ENCODE measurements around the gene BANP.
"Not testable (repeated sequence)": the region's sequence is repeated elsewhere in the genome, so short reads cannot be mapped to it uniquely, and the experiment has no call there.

Gene BANP

DNA sequence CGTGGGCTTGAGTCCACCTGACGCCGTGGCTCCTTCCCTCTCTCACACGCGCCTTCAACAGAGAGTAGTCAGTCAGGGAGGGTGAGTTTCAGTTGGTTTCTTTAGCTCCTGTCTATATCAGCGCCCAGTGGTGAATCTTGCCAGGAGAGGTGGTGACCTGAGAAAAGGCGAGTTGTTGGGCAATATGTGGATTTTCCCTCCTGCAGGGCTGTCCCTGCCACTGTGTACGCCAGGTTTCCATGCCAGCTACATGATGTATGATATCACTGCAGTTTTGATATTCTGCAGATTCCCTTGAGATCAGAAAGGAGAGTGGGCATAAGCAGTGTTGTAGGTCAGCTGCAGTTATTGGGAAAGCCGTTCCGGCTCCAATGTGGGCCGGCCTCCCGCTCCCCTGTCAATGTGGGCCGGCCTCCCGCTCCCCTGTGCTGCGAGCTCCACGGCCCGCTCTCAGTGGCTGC, 31.4 kb downstream of the BANP start:
- H3K9me3 ChIP-seq (ENCODE audit: control insufficient read depth, insufficient read depth, low read length): no peaks in the 10 kb centered on the region
- H3K4me1 ChIP-seq (ENCODE audit: insufficient read depth, low read length): no peaks in the 10 kb centered on the region
- H3K36me3 ChIP-seq (ENCODE audit: insufficient read depth, low read length): no peaks in the 10 kb centered on the region
- no peak overlapping the region for H3K9ac ChIP-seq (ENCODE audit: low read depth, low read length)

DNA sequence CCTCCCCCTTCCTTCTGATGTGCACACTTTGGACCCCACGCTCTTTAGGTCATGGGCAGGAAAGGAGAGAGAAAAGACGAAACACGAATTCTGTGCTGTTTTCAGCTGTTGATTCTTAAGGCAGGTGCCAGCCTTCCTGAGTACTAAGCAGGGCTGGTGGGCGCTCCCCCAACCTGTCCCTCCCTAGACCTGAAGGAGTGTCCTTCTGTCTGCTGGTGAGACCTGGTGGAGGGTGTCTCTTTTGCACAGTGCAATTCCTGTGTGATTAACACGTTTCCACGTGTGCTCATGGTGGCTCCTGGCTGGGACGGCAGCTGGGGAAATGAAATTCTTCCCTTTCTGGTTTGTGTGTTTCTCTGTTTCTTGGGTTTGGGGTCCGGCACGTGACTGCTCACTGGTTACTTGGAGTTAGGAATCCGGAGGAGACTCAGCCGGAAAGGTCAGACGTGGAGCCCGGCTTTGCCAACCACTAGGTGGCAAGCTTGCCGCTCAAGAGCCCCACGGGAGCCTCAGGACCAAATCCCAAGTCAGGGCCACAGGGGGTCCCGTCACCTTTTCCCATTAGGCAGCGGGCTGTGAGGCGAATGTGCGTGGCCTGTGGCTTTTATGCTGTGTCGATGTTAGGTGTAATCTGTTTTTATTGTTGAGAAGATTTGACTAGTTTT, 32.0 kb downstream of the BANP start:
- H3K4me1 ChIP-seq (ENCODE audit: insufficient read depth, low read length); H3K9me3 ChIP-seq (ENCODE audit: control insufficient read depth, insufficient read depth, low read length); H3K9ac ChIP-seq (ENCODE audit: low read depth, low read length); H3K36me3 ChIP-seq (ENCODE audit: insufficient read depth, low read length): not testable (repeated sequence)

- not testable (repeated sequence) for H3K9me3 ChIP-seq (ENCODE audit: control insufficient read depth, insufficient read depth, low read length); H3K9ac ChIP-seq (ENCODE audit: low read depth, low read length); H3K36me3 ChIP-seq (ENCODE audit: insufficient read depth, low read length); H3K4me1 ChIP-seq (ENCODE audit: insufficient read depth, low read length)
Measured at GRCh38 chr16:87983737-87984097, 32.5 kb downstream of the BANP start.

- not testable (repeated sequence) for H3K4me1 ChIP-seq (ENCODE audit: insufficient read depth, low read length); H3K36me3 ChIP-seq (ENCODE audit: insufficient read depth, low read length); H3K9ac ChIP-seq (ENCODE audit: low read depth, low read length); H3K9me3 ChIP-seq (ENCODE audit: control insufficient read depth, insufficient read depth, low read length)
Measured at GRCh38 chr16:87984180-87984579, 32.9 kb downstream of the BANP start.

DNA sequence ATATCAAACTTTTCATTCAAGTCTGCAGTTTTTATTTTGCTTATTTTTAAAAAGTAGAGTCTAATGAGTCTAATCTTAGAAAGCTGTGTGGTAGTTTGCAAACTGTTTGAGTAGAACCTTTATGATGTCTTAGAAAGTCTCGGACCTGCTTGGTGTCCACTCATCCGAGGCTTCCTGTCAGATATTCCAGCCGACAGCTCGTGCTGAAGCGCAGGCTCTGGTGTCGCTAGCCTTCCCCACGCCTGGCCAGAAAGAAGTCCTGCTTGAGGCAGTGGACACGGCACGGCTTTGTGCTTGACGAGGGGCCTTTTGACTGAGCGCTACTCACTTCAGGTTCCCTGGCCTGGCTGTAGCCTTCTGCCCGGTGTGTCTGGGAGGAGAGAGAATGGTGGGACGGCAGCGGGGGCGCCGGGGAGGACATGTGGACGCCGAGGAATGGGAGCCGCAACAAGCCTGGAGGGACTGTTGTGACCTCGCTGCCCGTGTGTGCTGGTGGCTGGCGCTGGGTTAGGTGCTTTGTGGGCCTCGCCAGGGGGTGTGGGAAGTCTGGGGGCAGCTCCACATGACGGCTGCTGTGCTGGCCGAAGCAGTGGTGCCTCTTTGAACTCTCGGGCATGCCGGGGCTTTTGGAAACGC, 33.5 kb downstream of the BANP start:
- no peak overlapping the region for H3K9ac ChIP-seq (ENCODE audit: low read depth, low read length)
- H3K36me3 ChIP-seq (ENCODE audit: insufficient read depth, low read length): no peaks in the 10 kb centered on the region

DNA sequence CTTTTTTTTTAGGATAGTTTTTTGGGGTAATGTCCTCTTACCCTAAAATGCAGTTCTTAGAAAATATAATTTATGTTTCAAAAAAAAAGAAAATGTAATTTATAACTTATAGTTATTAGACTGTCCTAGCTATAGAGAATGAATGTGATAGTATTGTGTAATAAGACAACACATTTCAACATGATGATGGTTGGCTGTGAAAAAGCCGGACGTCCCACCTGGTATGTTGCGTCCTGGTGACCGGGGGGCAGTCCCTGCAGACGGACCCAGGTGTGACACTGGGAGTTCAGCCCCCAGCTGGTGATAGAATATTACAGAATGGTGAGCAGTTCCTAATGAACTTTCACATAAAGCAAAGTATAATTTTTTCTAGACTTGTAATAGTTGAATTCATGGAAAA, 34.3 kb downstream of the BANP start:
- not testable (repeated sequence) for H3K9me3 ChIP-seq (ENCODE audit: control insufficient read depth, insufficient read depth, low read length); H3K4me1 ChIP-seq (ENCODE audit: insufficient read depth, low read length); H3K36me3 ChIP-seq (ENCODE audit: insufficient read depth, low read length); H3K9ac ChIP-seq (ENCODE audit: low read depth, low read length)

More for the DNA sequence above, 33.5 kb downstream of the BANP start:
- no peaks in the 10 kb centered on the region for H3K9me3 ChIP-seq (ENCODE audit: control insufficient read depth, insufficient read depth, low read length)
- no peaks in the 10 kb centered on the region for H3K4me1 ChIP-seq (ENCODE audit: insufficient read depth, low read length)

DNA sequence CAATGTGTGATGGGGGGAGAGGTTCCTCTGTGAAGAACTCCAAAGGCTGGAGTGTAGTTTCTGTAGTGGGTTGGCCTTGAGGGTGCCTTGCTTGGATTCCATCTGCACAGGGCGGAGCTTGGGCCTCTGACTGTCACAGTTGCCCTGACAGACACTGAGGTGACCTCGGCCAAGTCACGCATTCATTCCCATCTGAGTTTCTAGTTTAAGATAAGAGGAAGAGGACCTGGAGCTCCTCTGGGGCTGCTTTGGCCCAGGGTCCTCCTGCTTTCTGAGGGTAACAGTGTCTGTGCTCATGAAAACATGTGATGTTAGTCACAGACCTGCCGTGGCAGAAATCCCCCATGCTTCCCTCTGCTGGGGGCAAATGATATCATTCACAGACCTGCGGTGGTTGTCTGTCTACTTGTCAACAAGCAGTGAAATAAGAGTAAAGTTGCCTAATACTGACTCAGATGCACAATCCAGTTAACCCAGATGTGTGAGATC, 35.2 kb downstream of the BANP start:
- not testable (repeated sequence) for H3K9ac ChIP-seq (ENCODE audit: low read depth, low read length); H3K4me1 ChIP-seq (ENCODE audit: insufficient read depth, low read length); H3K36me3 ChIP-seq (ENCODE audit: insufficient read depth, low read length); H3K9me3 ChIP-seq (ENCODE audit: control insufficient read depth, insufficient read depth, low read length)

DNA sequence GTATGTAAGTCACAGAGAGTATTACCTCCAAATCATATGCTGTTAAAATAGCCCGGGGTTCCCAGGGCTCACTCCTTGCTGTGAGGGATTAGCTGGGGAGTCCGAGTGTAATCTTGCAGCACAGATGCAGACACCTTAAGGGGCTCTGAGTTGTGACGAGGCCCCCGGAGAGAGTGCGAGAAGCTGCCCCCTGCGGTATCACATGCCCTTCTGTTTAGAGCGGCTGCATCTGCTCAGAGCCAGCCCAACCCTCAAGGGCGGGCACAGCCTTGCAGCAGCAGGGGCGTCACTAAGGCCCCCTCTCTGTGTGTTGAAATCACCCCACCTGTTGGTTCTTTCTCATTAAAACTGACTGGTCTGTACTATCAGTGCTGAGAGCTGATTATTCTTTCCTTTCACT, 37.4 kb downstream of the BANP start:
- not testable (repeated sequence) for H3K4me1 ChIP-seq (ENCODE audit: insufficient read depth, low read length); H3K36me3 ChIP-seq (ENCODE audit: insufficient read depth, low read length); H3K9me3 ChIP-seq (ENCODE audit: control insufficient read depth, insufficient read depth, low read length); H3K9ac ChIP-seq (ENCODE audit: low read depth, low read length)

DNA sequence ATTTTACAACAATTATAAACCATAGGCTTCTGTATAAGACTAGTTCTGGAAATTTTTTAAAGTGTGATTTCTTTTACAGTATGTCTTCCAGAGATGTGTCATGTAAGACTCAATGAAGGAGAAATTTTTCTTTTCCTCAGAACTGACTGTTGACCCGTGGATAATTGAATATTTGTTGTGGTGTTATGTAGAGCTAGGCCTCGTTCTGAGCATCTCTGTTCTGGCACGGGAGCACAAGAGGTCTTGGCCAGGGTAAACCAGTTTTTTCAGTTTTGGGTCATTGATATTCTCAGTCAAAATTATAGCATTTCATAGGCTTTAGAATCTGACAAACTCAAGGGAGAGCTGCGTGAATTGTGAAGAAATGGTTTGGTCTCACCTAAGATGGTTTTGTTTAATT, 39.0 kb downstream of the BANP start:
- not testable (repeated sequence) for H3K36me3 ChIP-seq (ENCODE audit: insufficient read depth, low read length); H3K9me3 ChIP-seq (ENCODE audit: control insufficient read depth, insufficient read depth, low read length); H3K4me1 ChIP-seq (ENCODE audit: insufficient read depth, low read length); H3K9ac ChIP-seq (ENCODE audit: low read depth, low read length)

DNA sequence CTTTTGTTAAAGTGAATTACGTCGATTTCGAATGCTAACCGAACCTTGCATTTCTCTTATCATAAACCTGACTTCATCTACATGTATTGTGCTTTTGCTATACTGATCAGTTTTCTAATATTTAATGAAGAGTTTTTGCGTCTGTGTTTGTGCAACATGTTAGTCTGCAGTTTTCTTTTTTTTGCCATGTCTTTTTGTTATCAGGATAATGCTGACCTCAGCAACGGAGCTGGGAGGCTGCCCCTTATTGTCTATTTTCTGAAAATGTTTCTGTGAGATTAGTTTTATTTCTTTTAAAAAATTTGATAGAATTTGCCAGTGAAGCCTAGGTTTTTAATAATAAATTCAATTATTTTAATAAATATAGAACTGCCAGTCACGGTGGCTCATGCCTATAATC, 40.9 kb downstream of the BANP start:
- H3K36me3 ChIP-seq (ENCODE audit: insufficient read depth, low read length); H3K9me3 ChIP-seq (ENCODE audit: control insufficient read depth, insufficient read depth, low read length); H3K9ac ChIP-seq (ENCODE audit: low read depth, low read length); H3K4me1 ChIP-seq (ENCODE audit: insufficient read depth, low read length): not testable (repeated sequence)

GRCh38 chr16:87993901-87994300, 42.7 kb downstream of the BANP start:
- H3K9ac ChIP-seq (ENCODE audit: low read depth, low read length): no peak overlapping the region
- no peaks in the 10 kb centered on the region for H3K4me1 ChIP-seq (ENCODE audit: insufficient read depth, low read length)
- H3K9me3 ChIP-seq (ENCODE audit: control insufficient read depth, insufficient read depth, low read length): no peaks in the 10 kb centered on the region
- no peaks in the 10 kb centered on the region for H3K36me3 ChIP-seq (ENCODE audit: insufficient read depth, low read length)

DNA sequence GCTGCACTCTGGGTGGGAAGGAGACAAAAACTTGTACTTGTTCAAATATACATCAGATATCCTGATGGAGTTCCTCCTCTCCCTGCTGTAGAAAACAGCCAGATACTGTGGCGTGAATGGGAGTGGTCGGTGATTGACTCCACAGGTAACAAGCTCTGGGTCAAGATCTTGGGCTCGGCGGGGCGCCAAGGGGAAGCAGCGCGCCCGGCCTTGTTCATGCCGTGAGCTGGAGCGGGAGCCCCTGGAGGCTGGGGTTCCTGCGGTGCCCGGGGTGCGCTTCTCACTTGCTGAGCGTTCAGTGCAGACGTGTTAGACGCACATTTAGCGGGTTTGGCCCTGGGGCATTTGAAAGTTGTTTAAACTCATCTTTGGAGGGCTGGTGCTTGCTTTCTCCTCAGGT, 44.4 kb downstream of the BANP start:
- H3K9ac ChIP-seq (ENCODE audit: low read depth, low read length): no peak overlapping the region
- H3K9me3 ChIP-seq (ENCODE audit: control insufficient read depth, insufficient read depth, low read length): no peaks in the 10 kb centered on the region
- no peaks in the 10 kb centered on the region for H3K36me3 ChIP-seq (ENCODE audit: insufficient read depth, low read length)
- no peaks in the 10 kb centered on the region for H3K4me1 ChIP-seq (ENCODE audit: insufficient read depth, low read length)

DNA sequence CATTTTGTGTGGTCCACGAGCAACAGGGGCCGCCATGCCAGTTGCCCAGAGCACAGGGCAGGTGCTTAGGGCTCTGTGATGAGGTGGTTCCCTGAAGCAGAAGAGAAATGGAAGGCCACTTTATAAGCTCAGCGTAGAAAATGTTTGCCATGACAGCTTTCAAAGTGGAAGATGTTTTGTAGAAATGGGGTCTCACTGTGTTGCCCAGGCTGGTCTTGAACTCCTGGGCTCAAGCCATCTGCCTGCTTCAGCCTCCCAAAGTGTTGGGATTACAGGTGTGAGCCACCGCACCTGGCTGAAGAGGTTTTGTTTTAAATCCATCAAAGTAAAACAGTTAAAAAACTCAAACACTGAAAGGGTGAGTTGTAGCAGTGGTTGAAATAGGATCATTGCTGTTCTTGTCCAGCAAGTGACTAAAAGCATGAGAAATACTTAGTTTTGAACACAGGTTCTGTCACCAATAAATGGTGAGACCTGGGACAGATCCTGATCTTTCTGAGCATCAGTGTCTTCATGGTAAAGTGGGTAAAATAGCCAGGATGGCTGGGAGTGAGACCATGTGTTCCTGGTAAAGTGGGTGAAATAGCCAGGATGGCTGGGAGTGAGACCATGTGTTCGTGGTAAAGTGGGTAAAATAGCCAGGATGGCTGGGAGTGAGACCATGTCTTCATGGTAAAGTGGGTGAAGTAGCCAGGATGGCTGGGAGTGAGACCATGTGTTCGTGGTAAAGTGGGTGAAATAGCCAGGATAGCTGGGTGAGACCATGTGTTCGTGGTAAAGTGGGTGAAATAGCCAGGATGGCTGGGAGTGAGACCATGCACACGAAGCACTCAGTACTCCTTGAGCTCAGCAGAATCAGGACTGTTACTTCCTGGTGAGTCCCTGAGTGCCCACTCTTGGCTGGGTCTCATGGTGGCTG, 46.0 kb downstream of the BANP start:
- Histone ChIP-seq H3K36me3 (ENCODE audit: insufficient read depth, low read length) (no peaks in the 10 kb centered on the region), H3K9me3 (ENCODE audit: control insufficient read depth, insufficient read depth, low read length) (no peaks in the 10 kb centered on the region), H3K4me1 (ENCODE audit: insufficient read depth, low read length) (no peaks in the 10 kb centered on the region), H3K9ac (ENCODE audit: low read depth, low read length) (no peak overlapping the region)

DNA sequence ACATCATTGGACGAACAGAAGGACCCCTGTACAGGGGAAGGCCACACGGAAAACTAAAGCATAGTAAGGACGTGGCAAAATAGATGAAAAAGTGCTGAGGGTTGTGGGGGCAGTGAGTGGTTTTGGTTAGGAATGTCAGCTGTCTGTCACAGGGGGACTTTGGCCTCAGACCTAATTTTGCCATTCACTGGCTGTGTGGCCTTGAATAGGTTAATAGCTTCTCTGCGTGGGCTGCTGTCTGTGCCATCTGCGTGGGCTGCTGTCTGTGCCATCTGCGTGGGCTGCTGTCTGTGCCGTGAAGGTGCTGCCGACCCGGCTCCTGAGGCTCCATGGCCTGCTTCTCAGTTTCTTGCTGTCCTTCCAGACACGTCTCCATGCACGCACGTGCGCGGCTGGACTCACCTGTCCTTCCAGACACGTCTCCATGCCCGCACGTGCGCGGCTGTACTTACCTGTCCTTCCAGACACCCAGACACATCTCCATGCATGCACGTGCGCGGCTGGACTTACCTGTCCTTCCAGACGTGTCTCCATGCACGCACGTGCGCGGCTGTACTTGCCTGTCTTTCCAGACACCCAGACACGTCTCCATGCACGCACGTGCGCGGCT, 47.1 kb downstream of the BANP start:
- not testable (repeated sequence) for H3K9ac ChIP-seq (ENCODE audit: low read depth, low read length); H3K36me3 ChIP-seq (ENCODE audit: insufficient read depth, low read length)

More for the DNA sequence above, 47.1 kb downstream of the BANP start:
- H3K4me1 ChIP-seq (ENCODE audit: insufficient read depth, low read length); H3K9me3 ChIP-seq (ENCODE audit: control insufficient read depth, insufficient read depth, low read length): not testable (repeated sequence)
